Stimulated activated CD4-positive, alpha-beta T cell treated with anti-CD3 and anti-CD28 coated beads, Interleukin-1b, Interleukin-23, amount 100 ng/mL, for 1 hour (primary cell): Measurements from ENCODE around the gene WWOX.

ENCODE experiments used
- DNase-seq, 2 donors: peaks; one replicate each; pipeline ENCODE4 v3.0.0-alpha.2; 2020; ENCODE audit warnings: low read depth in 2 of 2

The WWOX gene

GRCh38 chr16:78353640-78354275, 254.3 kb downstream of the WWOX start:
- no peak for DNase-seq

DNA sequence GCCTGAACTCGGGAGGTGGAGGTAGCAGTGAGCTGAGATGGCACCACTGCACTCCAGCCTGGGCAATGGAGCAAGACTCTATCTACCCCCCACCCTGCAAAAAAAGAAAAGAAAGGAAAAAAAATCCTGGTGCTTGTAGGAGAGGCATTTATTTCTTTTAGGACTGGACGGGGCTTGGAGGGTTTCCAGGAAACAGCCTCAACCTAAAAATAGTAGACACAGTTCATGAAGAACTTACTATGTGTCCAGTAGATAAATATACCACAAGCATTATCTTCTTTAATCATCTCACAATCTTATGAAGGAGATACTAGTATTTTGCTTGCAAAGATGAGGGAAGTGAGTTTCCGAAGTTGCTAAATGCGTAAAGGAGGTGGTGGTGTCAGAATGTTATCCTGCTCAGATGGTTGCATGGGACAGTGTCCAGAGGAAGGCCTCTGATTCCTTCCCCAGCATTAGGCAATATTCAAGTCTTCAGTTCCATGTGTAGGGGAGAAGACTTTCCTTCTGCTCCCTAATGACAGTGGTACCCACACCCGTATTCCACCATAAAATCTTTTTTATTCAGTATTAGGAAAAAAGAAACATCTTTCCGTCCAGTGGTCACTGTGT, 263.2 kb downstream of the WWOX start:
- DNase-seq: no peak

- no peak for DNase-seq
Observed at GRCh38 chr16:78363843-78364555, 264.5 kb downstream of the WWOX start.

DNA sequence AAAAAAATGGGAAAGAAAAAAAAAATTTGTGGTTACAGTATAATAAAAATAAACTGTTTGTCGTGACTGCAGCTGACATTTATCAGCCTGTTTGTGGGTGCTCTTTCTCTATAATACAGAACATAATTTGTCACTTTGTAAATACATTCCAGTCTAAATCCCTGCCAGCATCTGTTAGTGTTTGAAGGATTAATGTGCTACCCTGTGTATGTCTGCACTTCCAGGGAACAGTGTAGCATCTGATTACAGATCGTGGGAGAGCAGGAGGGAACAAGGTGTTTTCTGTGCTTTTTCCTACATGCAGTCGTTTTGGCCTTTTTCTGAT, 265.1 kb downstream of the WWOX start:
- DNase-seq: no peak

GRCh38 chr16:78365366-78365765, 265.9 kb downstream of the WWOX start:
- no peak for DNase-seq

DNA sequence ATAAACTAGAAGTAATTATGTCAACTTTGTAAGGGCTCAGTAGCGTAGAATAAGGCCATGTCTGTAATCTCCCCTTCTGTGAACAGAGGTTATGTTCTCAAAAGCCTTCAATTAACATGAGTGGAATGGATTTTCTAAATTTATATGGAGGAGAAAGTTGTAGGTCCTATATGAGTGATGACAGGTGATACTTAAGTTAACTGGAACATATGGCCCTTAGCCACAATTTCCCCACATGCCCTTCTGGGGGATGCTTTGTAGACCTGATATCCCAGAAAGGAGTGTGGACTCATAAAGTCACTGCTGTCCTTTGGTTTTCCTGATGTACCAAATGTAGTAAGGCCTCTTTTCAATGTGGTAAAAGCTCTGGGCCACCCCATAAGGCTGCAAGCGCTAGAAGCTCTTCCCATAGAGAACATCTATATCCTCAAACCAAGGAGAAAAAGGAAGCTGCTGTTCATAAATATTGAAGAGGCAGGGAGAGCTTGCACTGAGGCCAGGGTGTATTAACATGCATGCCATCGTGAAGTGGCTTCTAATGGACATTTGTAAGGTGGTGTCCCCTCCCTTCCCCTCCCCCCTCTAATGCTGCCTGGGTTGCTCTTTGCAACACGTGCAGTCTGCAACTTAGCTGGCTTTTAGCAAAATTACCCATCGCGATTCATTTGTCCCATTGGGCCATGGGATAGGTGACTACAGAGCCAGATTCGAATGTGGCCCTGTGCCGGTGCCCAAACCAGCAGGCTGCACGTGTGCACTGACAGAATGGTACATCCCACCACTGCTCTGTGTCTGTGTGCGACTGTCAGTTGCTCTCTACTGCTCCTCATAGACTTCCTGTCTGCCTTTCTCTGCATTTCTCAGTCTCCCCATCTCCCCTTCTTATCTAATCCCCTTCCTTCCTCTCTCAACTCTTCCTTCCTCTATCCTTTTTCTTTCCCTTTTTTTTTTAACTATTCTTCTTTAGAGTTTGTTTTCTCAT, 269.0 kb downstream of the WWOX start:
- DNase-seq: no peak

DNA sequence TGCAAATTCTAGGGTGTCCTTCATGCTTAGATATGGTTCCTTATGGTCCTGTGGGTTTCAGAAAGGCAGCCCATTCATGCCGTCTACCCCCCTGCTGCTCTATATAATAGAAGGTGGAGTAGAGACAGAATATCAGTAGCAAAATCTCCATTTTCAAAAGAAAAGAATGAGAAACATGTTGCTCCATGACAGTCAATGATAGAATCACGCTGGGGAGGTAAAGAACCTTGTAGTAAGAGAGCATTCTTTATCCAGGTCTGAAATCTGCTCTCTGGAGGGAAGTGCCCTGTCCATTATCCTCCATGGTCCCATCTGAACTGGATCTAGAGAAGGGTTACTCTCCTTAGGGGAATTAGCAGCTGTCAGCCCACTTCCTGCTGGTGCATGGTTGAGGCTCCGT, 272.8 kb downstream of the WWOX start:
- no peak for DNase-seq

- no peak for DNase-seq
Observed at GRCh38 chr16:78375055-78375679, 275.7 kb downstream of the WWOX start.

DNA sequence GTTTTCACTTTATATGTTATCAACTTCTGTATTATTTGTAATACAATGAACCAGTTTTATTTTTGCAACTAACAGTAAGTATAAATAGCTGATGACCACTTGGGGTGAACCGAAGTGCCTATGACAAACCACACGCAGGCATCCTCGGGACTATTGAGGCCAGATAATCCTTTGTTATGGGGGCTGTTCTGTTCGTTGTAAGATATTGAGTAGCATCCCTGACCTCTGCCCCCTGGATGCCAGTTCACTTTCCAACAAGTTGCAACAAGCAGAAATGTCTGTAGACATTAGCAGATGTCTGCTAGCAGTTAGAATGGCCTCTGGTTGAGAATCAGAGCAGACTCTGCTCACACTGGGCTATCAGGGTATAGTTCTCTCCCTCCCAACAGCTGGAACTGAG, 277.0 kb downstream of the WWOX start:
- no peak for DNase-seq

DNA sequence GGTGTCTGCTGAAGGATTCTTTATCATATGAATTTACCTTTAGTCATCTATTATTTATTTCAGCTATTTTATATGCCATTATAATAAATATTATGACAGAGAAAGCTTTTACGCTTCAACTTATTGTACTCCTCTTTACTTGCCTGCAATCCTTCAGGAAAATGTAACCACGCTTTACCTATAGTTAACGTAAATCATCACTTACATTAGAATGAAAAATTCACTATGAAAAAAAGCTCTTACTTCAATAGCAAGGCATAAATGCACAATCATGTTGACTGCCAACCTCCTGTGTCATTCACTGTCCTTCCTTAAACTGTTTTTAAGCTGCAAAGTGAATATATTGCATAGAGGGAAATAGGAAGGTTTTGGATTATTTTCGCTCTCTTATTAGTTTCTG, 277.9 kb downstream of the WWOX start:
- no peak for DNase-seq

GRCh38 chr16:78381060-78381459, 281.6 kb downstream of the WWOX start:
- no peak for DNase-seq

- no peak for DNase-seq
Observed at GRCh38 chr16:78383118-78383517, 283.7 kb downstream of the WWOX start.

DNA sequence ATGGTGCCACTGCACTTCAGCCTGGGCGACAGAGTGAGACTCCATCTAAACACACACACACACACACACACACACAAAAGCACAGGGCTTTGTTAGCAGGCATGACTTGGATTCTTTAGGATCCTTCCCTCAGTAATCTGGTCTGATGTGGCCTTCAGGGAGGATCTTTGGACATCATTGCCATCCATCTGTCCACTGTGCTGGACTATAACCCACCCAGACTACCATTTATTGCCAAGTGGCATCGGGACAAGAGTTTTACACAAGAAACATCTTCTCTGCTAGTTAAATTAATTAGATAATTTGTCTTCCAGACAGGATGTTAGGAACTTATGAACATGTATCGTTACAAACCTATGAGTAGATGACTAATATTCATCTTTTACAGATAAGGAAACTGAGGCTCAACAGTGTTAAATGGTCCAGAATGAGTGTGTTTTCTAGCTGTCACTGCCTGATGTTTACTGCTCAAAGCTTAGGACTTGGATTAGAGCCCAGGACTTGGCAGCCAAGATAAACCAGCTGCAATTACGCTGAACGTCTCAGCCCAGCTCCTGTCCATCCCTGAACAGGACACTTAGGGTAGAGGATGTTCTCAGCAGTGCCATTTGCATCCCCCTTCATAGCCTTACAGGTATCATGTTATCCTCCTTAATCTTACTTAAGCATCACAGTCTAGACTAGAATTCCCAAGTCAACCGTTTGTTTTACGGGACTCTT, 285.8 kb downstream of the WWOX start:
- DNase-seq: no peak

GRCh38 chr16:78386557-78387324, 287.3 kb downstream of the WWOX start:
- no peak for DNase-seq

- no peak for DNase-seq
Observed at GRCh38 chr16:78389009-78389498, 289.6 kb downstream of the WWOX start.

- no peak for DNase-seq
Observed at GRCh38 chr16:78390092-78390491, 290.6 kb downstream of the WWOX start.

GRCh38 chr16:78390508-78391324, 291.3 kb downstream of the WWOX start:
- DNase-seq: no peak

DNA sequence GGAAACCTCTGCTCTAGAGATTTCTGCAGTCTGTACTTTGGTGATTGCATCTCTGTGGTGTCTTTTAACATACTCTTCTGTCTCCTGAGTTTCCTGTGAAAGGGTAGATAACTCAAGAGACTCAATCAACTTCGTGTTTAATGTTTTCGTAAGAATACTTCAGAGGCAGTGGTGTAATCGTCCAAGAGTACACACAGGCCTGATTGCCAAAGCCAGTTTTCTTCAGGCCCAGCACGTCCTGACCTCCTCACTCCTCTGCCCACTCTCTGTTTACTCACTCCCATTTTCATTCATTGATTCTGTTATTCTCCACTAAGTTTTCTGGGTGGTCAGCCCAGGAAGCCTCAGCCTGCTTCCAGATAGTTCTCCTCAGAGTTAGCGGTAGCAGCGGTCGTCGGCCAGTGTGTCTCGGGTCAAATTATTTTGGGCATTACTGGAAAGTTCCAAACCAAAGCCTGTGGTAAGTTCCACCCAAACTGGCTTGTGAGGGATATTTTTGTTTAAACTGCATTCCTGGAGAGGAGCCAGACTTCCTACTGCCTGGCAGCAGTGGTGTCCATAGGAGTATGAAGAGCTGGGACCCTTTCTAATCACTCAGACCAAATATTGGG, 293.2 kb downstream of the WWOX start:
- DNase-seq: no peak

- DNase-seq: no peak
Observed at GRCh38 chr16:78395035-78395434, 295.6 kb downstream of the WWOX start.
